ENCODE data around the gene OR4D1.
"Not testable (repeated sequence)": the region's sequence is repeated elsewhere in the genome, so short reads cannot be mapped to it uniquely, and the experiment has no call there.

Gene OR4D1

DNA sequence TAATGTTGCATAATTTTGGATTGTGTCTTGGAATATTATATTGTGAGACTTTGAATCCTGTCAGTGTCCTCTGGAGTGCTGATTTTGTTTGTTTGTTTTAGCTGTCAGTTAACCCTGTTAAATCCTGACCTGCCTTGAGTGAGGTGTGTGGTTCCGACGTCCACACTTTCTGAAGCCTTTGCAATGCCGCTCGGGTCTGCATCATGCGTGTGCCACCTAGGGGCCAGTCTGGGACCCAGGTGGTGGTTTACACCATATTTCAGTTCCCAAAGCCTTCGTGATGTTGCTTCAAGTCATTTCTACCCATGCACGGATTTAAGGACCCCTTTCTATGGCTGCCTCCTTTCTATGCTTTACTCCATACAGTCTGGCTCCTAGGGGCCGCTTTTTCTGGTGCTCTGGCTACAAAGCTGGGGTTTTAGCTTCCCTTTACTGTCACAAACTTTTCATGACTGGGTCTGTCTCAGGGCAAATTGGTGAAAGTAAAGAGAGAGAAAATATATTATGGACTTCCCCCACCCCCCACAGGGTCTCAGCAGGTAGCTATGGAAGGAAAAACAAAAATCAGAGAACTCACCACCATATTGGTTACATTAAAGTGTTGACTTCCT, 11.4 kb upstream of the OR4D1 start:
- no peak overlapping the region for H3K4me3 ChIP-seq (ENCODE audit: low read depth, low read length)
- TF ChIP-seq, protein P1, sequence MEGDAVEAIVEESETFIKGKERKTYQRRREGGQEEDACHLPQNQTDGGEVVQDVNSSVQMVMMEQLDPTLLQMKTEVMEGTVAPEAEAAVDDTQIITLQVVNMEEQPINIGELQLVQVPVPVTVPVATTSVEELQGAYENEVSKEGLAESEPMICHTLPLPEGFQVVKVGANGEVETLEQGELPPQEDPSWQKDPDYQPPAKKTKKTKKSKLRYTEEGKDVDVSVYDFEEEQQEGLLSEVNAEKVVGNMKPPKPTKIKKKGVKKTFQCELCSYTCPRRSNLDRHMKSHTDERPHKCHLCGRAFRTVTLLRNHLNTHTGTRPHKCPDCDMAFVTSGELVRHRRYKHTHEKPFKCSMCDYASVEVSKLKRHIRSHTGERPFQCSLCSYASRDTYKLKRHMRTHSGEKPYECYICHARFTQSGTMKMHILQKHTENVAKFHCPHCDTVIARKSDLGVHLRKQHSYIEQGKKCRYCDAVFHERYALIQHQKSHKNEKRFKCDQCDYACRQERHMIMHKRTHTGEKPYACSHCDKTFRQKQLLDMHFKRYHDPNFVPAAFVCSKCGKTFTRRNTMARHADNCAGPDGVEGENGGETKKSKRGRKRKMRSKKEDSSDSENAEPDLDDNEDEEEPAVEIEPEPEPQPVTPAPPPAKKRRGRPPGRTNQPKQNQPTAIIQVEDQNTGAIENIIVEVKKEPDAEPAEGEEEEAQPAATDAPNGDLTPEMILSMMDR (IDR thresholded peaks at IDR 0.05; ENCODE audit: low read depth, low read length) = peak; percentile 22

DNA sequence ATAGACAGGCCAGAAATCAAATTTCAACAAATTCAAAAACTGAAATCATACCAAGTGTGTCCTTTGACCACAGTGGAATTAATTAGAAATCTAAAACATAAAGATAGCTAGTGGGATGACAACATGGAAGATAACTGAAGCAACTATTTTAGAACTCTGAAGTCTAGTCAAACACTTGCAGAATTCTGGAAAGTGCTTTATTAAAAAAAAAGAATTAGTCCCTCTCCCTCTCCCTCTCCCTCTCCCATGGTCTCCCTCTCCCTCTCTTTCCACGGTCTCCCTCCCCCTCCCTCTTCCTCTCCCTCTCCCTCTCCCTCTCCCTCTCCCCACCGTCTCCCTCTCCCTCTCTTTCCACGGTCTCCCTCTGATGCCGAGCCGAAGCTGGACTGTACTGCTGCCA, 6.7 kb upstream of the OR4D1 start:
- H3K4me3 ChIP-seq (ENCODE audit: low read depth, low read length) = no peak overlapping the region
- TF ChIP-seq, protein P1 (IDR thresholded peaks at IDR 0.05; ENCODE audit: low read depth, low read length) = no peak

DNA sequence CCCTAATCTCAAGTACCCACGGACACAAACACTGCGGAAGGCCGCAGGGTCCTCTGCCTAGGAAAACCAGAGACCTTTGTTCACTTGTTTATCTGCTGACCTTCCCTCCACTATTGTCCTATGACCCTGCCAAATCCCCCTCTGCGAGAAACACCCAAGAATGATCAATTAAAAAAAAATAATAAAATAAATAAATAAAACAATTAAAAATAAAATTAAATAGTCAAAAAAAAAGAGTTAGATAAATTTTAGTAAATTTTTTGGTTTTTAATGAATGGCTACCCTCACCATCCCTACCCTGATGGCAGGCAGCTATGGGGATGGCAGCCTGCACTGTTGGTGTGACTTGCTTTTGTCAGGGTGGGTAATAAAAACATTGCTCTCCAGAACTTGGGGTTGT, 4.8 kb upstream of the OR4D1 start:
- H3K4me3 ChIP-seq (ENCODE audit: low read depth, low read length) = not testable (repeated sequence)

DNA sequence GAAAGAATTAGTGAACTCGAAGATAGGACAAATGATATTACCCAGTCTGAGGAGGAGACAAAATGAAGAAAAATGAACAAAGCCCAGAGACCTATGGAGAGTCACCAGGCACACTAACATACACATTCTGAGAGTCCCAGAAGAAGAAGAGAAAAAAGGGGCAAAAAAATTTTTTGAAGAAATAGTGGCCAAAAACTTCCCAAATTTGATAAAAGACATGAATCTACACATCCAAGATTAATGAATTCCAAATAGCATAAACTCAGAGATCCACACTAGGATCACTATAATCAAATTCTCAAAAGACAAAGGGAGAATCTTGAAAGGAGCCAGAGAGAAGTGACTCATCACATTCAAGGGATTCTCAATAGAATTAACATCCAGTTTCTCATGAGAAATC, 3.4 kb upstream of the OR4D1 start:
- H3K4me3 ChIP-seq (ENCODE audit: low read depth, low read length) = no peak overlapping the region
- TF ChIP-seq, protein P1 (IDR thresholded peaks at IDR 0.05; ENCODE audit: low read depth, low read length) = no peak

DNA sequence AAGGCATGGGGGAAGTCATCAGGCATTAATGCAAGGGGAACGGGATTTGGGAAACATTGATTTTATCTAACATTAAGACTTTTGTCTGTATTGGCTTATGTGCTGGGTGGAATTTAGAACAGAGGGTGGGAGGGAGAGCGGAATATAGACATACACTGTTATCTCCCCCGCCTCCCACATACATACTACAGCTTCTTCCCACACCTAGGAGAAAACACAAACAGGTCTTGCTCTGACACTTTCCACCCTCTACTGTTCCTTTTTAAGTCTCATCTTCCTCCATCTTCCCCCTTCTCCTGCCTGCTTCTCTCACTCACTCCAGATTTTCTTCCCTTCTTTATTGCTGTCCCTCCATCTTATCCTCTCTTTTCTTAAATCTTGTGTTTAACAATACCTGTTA, 425 bp downstream of the OR4D1 start:
- TF ChIP-seq, protein P1 (IDR thresholded peaks at IDR 0.05; ENCODE audit: low read depth, low read length) = no peak

DNA sequence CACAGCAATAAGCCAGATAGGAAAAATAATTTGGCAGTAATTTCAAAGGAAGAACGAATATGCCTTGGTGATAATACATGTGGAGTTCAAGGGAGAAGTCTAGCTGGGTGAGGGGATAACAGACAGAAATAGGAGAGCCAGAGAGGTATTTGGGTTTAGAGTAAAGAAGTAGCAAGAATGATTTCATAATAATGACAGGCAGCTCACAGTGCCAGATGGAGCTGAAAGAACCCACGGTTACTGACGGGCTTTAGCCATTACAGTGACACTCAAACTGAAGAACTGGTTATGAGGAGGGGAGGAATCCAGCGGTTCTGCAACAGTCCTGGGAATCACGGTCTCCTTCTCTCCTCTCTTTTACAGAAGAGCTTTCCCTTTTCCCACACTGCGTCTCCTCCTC, 2.2 kb downstream of the OR4D1 start:
- TF ChIP-seq, protein P1 (IDR thresholded peaks at IDR 0.05; ENCODE audit: low read depth, low read length) = no peak
- no peak overlapping the region for H3K4me3 ChIP-seq (ENCODE audit: low read depth, low read length)

More for the DNA sequence above, 425 bp downstream of the OR4D1 start:
- H3K4me3 ChIP-seq (ENCODE audit: low read depth, low read length) = no peak overlapping the region

DNA sequence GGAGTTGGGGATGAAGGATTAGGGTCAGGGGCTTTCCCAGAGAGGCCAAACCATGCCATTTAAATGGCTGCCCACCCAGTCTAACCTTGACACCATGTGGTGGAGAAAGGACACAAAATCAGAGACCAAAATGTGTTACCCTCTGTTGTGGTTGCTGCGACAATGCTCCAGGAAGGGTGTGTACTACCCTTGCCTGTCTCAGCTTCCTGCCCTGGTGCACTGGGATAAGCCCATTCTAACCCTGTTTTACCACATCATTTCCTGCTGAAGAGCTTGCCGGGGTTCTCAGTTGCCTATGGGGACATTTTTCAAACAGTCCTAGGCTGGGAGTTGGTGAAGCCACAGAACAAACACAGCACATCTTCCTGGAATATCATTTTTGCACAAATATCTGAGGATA, 4.9 kb downstream of the OR4D1 start:
- TF ChIP-seq, protein P1 (IDR thresholded peaks at IDR 0.05; ENCODE audit: low read depth, low read length) = no peak
- no peak overlapping the region for H3K4me3 ChIP-seq (ENCODE audit: low read depth, low read length)

DNA sequence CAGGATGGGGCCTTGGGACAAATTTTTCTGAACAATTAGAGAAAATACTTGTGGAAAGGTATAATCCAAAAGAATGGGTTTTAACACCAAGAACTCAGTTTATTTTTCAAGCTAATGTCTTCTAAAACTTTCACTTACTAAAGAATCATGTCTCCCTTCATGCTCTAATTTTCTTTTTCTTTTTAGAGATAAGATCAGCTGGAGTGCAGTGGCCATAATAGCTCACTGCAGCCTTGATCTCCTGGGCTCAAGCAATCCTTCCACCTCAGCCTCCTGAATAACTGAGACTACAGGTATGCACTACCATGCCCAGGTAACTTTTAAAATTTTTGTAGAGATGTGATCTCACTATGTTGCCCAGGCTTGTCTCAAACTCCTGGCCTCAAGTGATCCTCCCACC, 5.5 kb downstream of the OR4D1 start:
- H3K4me3 ChIP-seq (ENCODE audit: low read depth, low read length) = no peak overlapping the region
- TF ChIP-seq, protein P1 (IDR thresholded peaks at IDR 0.05; ENCODE audit: low read depth, low read length) = no peak

Data from WI38 (cell line).